Mesenchymal stem cell (in vitro differentiated cells and primary cell): ENCODE measurements around the gene RBM22.

Experiments used
- DNase-seq: peaks from one replicate; pipeline ENCODE4 v3.0.0-alpha.2; 2013
- H2AFZ ChIP-seq: one replicate; pipeline ENCODE4 v1.6.1; 2013; ENCODE audit warnings: low read depth, mild to moderate bottlenecking, control low read depth, inconsistent platforms, low read length, moderate library complexity
- H2AK5ac ChIP-seq: 2 replicates; pipeline ENCODE4 v1.6.1; 2013; ENCODE audit warnings: low read length, moderate library complexity, mild to moderate bottlenecking, inconsistent platforms; ENCODE audit not compliant: severe bottlenecking
- H2BK120ac ChIP-seq: one replicate; pipeline ENCODE4 v1.6.1; 2013; ENCODE audit warnings: low read depth, mild to moderate bottlenecking, inconsistent platforms, low read length, moderate library complexity
- H2BK12ac ChIP-seq, 2 experiments: one replicate each; pipeline ENCODE4 v1.6.1; 2013; ENCODE audit warnings: inconsistent platforms in 2 of 2, low read length in 2 of 2, mild to moderate bottlenecking in 2 of 2, moderate library complexity in 2 of 2, control low read depth in 1 of 2
- H2BK15ac ChIP-seq: one replicate; pipeline ENCODE4 v1.6.1; 2013; ENCODE audit warnings: mild to moderate bottlenecking, low read depth, inconsistent platforms; ENCODE audit not compliant: poor library complexity, severe bottlenecking
- H2BK5ac ChIP-seq: 2 replicates; pipeline ENCODE4 v1.6.1; 2013; ENCODE audit warnings: low read depth, mild to moderate bottlenecking, low read length, control low read depth, inconsistent platforms; ENCODE audit not compliant: poor library complexity, severe bottlenecking
- H3K14ac ChIP-seq, 2 experiments: one replicate each; pipeline ENCODE4 v1.6.1; 2013; ENCODE audit warnings: inconsistent platforms in 2 of 2, low read length in 2 of 2, control low read depth in 1 of 2, mild to moderate bottlenecking in 1 of 2, moderate library complexity in 1 of 2
- H3K18ac ChIP-seq, 2 experiments: one replicate each; pipeline ENCODE4 v1.6.1; 2013; ENCODE audit warnings: inconsistent platforms in 2 of 2, low read length in 2 of 2, control low read depth in 1 of 2, low read depth in 1 of 2, mild to moderate bottlenecking in 1 of 2
- H3K23ac ChIP-seq, 2 experiments: one replicate each; pipeline ENCODE4 v1.6.1; 2013; ENCODE audit warnings: inconsistent platforms in 2 of 2, low read length in 2 of 2, mild to moderate bottlenecking in 2 of 2, moderate library complexity in 2 of 2, control low read depth in 1 of 2
- H3K27ac ChIP-seq: 2 replicates; pipeline ENCODE4 v1.5.1; 2013; ENCODE audit warnings: mild to moderate bottlenecking, moderate library complexity, low read length, control low read depth, inconsistent platforms; ENCODE audit not compliant: poor library complexity, severe bottlenecking
- H3K27me3 ChIP-seq, 2 experiments: 2 replicates each; pipeline versions ENCODE4 v1.6.1 to v1.7.0; 2013; ENCODE audit warnings: low read length in 2 of 2, mild to moderate bottlenecking in 2 of 2, moderate library complexity in 2 of 2, control low read depth in 1 of 2, inconsistent platforms in 1 of 2; ENCODE audit not compliant: control insufficient read depth in 1 of 2, insufficient read depth in 1 of 2
- H3K36me3 ChIP-seq, 2 experiments: 2 replicates each; pipeline versions ENCODE4 v1.6.1 to v1.7.0; 2013; ENCODE audit warnings: low read length in 2 of 2, control low read depth in 1 of 2, inconsistent platforms in 1 of 2, low read depth in 1 of 2, mild to moderate bottlenecking in 1 of 2; ENCODE audit not compliant: insufficient read depth in 2 of 2, control insufficient read depth in 1 of 2
- H3K4ac ChIP-seq, 2 experiments: one replicate each; pipeline ENCODE4 v1.6.1; 2013; ENCODE audit warnings: inconsistent platforms in 2 of 2, low read length in 2 of 2, mild to moderate bottlenecking in 2 of 2, moderate library complexity in 2 of 2, control low read depth in 1 of 2, low read depth in 1 of 2
- H3K4me1 ChIP-seq: 2 replicates; pipeline ENCODE4 v1.6.1; 2013; ENCODE audit warnings: low read depth, low read length, control low read depth; ENCODE audit not compliant: control insufficient read depth, insufficient read depth
- H3K4me2 ChIP-seq: 2 replicates; pipeline ENCODE4 v1.6.1; 2013; ENCODE audit warnings: low read length, mild to moderate bottlenecking, inconsistent platforms; ENCODE audit not compliant: poor library complexity, severe bottlenecking
- H3K4me3 ChIP-seq, 2 experiments: 2 replicates each; pipeline versions ENCODE4 v1.5.1 to v1.7.0; 2013; ENCODE audit warnings: low read length in 2 of 2, mild to moderate bottlenecking in 2 of 2, control low read depth in 1 of 2, low read depth in 1 of 2; ENCODE audit not compliant: insufficient read depth in 1 of 2
- H3K79me1 ChIP-seq: replicated peaks from 2 replicates; pipeline ENCODE4 v1.6.1; 2013; ENCODE audit warnings: mild to moderate bottlenecking, control low read depth, low read length, inconsistent platforms; ENCODE audit not compliant: poor library complexity, severe bottlenecking
- H3K9ac ChIP-seq: 2 replicates; pipeline ENCODE4 v1.7.0; 2013; ENCODE audit warnings: mild to moderate bottlenecking, low read length, moderate library complexity
- H3K9me3 ChIP-seq: 2 replicates; pipeline ENCODE4 v1.7.0; 2013; ENCODE audit warnings: mild to moderate bottlenecking, low read length; ENCODE audit not compliant: control insufficient read depth
- H4K8ac ChIP-seq: one replicate; pipeline ENCODE4 v1.6.1; 2013; ENCODE audit warnings: inconsistent platforms, mild to moderate bottlenecking, low read length, moderate library complexity
- H4K91ac ChIP-seq: one replicate; pipeline ENCODE4 v1.6.1; 2013; ENCODE audit warnings: mild to moderate bottlenecking, low read length, inconsistent platforms
- WGBS: methylation state at CpG from one replicate; pipeline ENCODE4 v1.1.7; 2013; ENCODE audit warnings: mixed read lengths; 5-methylcytosine and 5-hydroxymethylcytosine counted together

The RBM22 gene

DNA sequence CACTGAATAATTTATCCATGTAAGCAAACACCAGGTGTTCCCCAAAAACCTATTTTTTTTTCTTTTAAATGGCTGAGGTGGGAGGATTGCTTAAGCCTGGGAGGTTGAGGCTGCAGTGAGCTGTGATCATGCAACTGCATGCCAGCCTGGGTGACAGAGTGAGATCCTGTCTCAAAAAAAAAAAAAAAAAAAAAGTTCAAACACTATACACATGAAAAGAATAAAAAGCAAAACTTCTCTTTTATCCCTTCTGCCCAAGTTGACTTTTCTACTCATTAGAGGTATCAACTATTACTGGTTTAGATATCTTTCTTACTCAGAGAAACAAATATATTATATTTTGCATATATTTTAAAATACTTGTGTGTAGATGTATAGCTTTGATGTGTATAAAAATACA is 40.1 kb upstream of the RBM22 start:
- no peak overlapping the region for H3K27ac ChIP-seq
- H2BK120ac ChIP-seq, result no peak overlapping the region
- no peak overlapping the region for H3K14ac ChIP-seq
- no peaks in the 10 kb centered on the region for H3K9me3 ChIP-seq
- H4K91ac ChIP-seq, result no peak overlapping the region
- no peak overlapping the region for H2BK15ac ChIP-seq
- no peak overlapping the region for H3K4ac ChIP-seq
- no peak overlapping the region for H3K4me3 ChIP-seq
- no peak overlapping the region for H3K4me2 ChIP-seq
- no peaks in the 10 kb centered on the region for H3K4me1 ChIP-seq
- H4K8ac ChIP-seq, result no peak overlapping the region
- H3K36me3 ChIP-seq, result peaks cover 3 to 53% of the 10 kb centered on the region in 2 experiments
- H3K79me1 ChIP-seq, result peaks cover 3% of the 10 kb centered on the region
- H2AFZ ChIP-seq, result no peak overlapping the region
- H3K9ac ChIP-seq, result no peak overlapping the region
- H2AK5ac ChIP-seq, result no peak overlapping the region
- no peak overlapping the region for H3K23ac ChIP-seq
- H3K27me3 ChIP-seq, result no peaks in the 10 kb centered on the region
- no peak overlapping the region for H2BK5ac ChIP-seq
- no peak overlapping the region for H2BK12ac ChIP-seq
- H3K18ac ChIP-seq, result no peak overlapping the region
- no peak for DNase-seq

DNA sequence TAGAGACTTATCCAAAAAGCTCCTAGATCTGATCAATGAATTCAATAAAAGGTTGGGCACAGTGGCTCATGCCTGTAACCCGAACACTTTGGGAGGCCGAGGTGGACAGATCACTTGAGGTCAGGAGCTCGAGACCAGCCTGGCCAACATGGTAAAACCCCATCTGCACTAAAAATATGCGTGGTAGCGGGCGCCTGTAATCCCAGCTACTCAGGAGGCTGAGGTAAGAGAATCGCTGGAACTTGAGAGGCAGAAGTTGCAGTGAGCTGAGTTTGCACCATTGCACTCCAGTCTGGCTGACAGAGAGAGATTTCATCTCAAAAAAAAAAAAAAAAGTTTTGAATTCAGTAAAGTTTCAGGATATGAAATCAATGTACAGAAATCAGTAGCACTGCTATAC is 38.0 kb upstream of the RBM22 start:
- Histone ChIP-seq H3K4me3 (no peak overlapping the region), H3K79me1 (peaks cover 19% of the 10 kb centered on the region), H2BK5ac (no peak overlapping the region), H4K91ac (no peak overlapping the region), H2AK5ac (no peak overlapping the region), H2BK12ac (no peak overlapping the region), H3K27ac (no peak overlapping the region), H3K27me3 (no peaks in the 10 kb centered on the region), H4K8ac (no peak overlapping the region), H3K4ac (no peak overlapping the region), H3K23ac (no peak overlapping the region), H3K9me3 (no peaks in the 10 kb centered on the region), H2BK15ac (no peak overlapping the region), H2BK120ac (no peak overlapping the region), H3K4me2 (no peak overlapping the region), H3K36me3 (peaks cover 15 to 73% of the 10 kb centered on the region in 2 experiments), H3K4me1 (no peaks in the 10 kb centered on the region), H3K14ac (no peak overlapping the region), H2AFZ (no peak overlapping the region), H3K18ac (no peak overlapping the region), H3K9ac (no peak overlapping the region)
- no peak for DNase-seq
- WGBS, result 99% methylated on average over 7 of the region's 7 CpGs

DNA sequence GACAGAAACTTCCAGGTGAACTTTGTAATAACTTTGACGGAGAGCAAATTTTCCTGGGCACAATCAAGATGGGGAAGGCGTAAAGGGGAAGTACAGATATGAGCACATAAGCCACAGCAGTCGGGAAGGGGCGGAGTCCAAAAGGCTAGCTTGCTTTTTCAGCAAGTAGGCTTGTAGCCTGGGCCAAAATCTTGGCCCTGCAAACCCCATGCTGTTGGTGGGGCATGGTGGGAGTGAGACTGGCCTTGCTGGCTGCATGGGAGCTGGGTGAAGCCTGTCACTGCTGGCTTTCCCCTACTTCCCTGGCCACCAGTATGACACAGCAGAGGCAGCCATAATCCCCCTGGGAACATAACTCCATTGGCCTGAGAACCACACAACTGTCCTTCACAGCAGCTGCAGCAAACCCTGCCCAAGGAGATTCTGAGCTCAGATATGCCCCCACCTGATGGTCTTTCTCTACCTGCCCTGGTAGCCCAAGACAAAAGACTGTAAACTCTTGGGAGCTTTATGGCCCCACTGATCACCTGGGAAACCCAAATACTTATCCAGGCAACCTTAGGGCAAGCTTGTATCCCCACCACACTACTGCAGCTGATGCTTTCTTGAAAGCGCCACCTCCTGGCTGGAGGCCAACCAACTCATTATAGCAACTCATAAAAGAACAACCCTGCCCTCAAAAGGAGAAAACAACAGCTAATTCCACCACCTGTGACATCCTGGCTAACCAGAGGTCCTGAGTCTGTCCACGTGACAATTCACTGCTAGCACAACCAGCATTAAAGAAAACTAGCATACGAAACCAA is 33.9 kb upstream of the RBM22 start:
- no peak overlapping the region for H3K18ac ChIP-seq
- no peak overlapping the region for H2AFZ ChIP-seq
- peaks cover 17 to 85% of the 10 kb centered on the region in 2 experiments for H3K36me3 ChIP-seq
- no peak overlapping the region for H3K27ac ChIP-seq
- no peak overlapping the region for H3K4me3 ChIP-seq
- no peak overlapping the region for H2BK120ac ChIP-seq
- H3K27me3 ChIP-seq, result no peaks in the 10 kb centered on the region
- no peak overlapping the region for H2BK12ac ChIP-seq
- H4K91ac ChIP-seq, result no peak overlapping the region
- H3K23ac ChIP-seq, result no peak overlapping the region
- H2BK15ac ChIP-seq, result no peak overlapping the region
- H3K79me1 ChIP-seq, result peaks cover 23% of the 10 kb centered on the region
- H3K4me2 ChIP-seq, result no peak overlapping the region
- H3K14ac ChIP-seq, result no peak overlapping the region
- DNase-seq, result no peak
- H3K4ac ChIP-seq, result no peak overlapping the region
- no peak overlapping the region for H4K8ac ChIP-seq
- H2BK5ac ChIP-seq, result no peak overlapping the region
- H3K9ac ChIP-seq, result no peak overlapping the region
- no peaks in the 10 kb centered on the region for H3K9me3 ChIP-seq
- no peaks in the 10 kb centered on the region for H3K4me1 ChIP-seq
- no peak overlapping the region for H2AK5ac ChIP-seq
- WGBS, result 97% methylated on average over 7 of the region's 7 CpGs

DNA sequence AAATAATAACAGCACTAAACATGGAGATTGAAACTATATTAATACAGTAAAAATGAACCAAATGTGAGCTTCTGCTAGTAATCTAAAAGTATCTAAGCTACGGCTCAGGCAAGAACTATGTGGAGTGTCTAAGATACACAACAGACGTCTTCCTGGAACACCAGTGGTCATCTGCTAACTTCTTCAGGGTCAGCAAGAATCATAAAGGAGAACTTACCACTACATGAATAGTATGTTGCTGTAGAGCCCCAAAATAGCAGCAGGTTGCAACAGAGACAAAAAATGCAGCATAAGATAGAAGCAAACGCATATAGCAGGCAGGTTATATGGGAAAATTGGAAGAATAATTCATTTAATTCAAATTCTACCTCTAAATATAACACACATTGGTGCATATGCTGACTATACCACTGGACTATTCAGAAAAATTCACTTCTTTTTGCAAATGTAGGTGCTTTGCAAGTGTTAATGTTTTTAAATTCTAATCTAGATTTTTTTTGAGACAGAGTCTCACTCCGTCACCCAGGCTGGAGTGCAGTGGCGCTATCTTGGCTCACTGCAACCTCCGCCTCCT is 30.9 kb upstream of the RBM22 start:
- Histone ChIP-seq H4K91ac (no peak overlapping the region), H3K14ac (no peak overlapping the region), H3K79me1 (peaks cover 23% of the 10 kb centered on the region), H2BK5ac (no peak overlapping the region), H3K9me3 (no peaks in the 10 kb centered on the region), H2BK12ac (no peak overlapping the region), H3K9ac (no peak overlapping the region), H3K27ac (no peak overlapping the region), H2AK5ac (no peak overlapping the region), H3K36me3 (peaks cover 20 to 93% of the 10 kb centered on the region in 2 experiments), H2BK120ac (no peak overlapping the region), H4K8ac (no peak overlapping the region), H3K4ac (no peak overlapping the region), H2BK15ac (no peak overlapping the region), H3K23ac (no peak overlapping the region), H2AFZ (no peak overlapping the region), H3K4me1 (no peaks in the 10 kb centered on the region), H3K18ac (no peak overlapping the region), H3K4me3 (no peak overlapping the region), H3K4me2 (no peak overlapping the region), H3K27me3 (no peaks in the 10 kb centered on the region)
- DNase-seq, result no peak
- WGBS, result 96% methylated on average over 5 of the region's 6 CpGs
